Astrocyte (in vitro differentiated cells and primary cell): ENCODE results near the gene VWA8. TPM values are rescaled to one million over a fixed set of nuclear protein-coding genes. Genes with fewer than 3 reads are reported as not detected.
A peak's percentile ranks its signal among the peaks of the same experiment; 100 is the strongest.

Source experiments
- DNase-seq: peaks from one replicate; pipeline ENCODE4 v3.0.0-alpha.2; 2010; ENCODE audit warnings: low read depth
- FAIRE-seq: peaks from 2 replicates; lab custom pipeline; 2011; peaks lifted over from hg19 to GRCh38; lab: Jason Lieb, UNC
- H2AFZ ChIP-seq: 2 replicates; pipeline ENCODE4 v1.6.0; 2012; ENCODE audit warnings: low read depth, low read length, inconsistent platforms
- H3K27ac ChIP-seq: 2 replicates; pipeline ENCODE4 v1.5.1; 2011; ENCODE audit warnings: low read depth, low read length, inconsistent platforms
- H3K27me3 ChIP-seq: 2 replicates; pipeline ENCODE4 v1.6.0; 2011; ENCODE audit warnings: low read length, inconsistent platforms; ENCODE audit not compliant: insufficient read depth
- H3K36me3 ChIP-seq: 2 replicates; pipeline ENCODE4 v1.5.1; 2011; ENCODE audit warnings: low read length, inconsistent platforms; ENCODE audit not compliant: insufficient read depth
- H3K4me1 ChIP-seq: 2 replicates; pipeline ENCODE4 v1.5.1; 2011; ENCODE audit warnings: low read length, inconsistent platforms; ENCODE audit not compliant: insufficient read depth
- H3K4me2 ChIP-seq: 2 replicates; pipeline ENCODE4 v1.6.0; 2012; ENCODE audit warnings: low read length, inconsistent platforms
- H3K4me3 ChIP-seq: 2 replicates; pipeline ENCODE4 v1.5.1; 2011; ENCODE audit warnings: low read depth, mild to moderate bottlenecking, low read length, inconsistent platforms; ENCODE audit not compliant: insufficient read depth
- H3K79me2 ChIP-seq: 2 replicates; pipeline ENCODE4 v1.6.0; 2012; ENCODE audit warnings: mild to moderate bottlenecking, low read length, inconsistent platforms; ENCODE audit not compliant: insufficient read depth
- H3K9ac ChIP-seq: 2 replicates; pipeline ENCODE4 v1.6.0; 2012; ENCODE audit warnings: mild to moderate bottlenecking, low read length, inconsistent platforms
- H3K9me3 ChIP-seq: 2 replicates; pipeline ENCODE4 v1.5.1; 2012; ENCODE audit warnings: low read depth, mild to moderate bottlenecking, low read length, inconsistent platforms; ENCODE audit not compliant: insufficient read depth
- H4K20me1 ChIP-seq: 2 replicates; pipeline ENCODE4 v1.6.0; 2012; ENCODE audit warnings: low read length, inconsistent platforms; ENCODE audit not compliant: insufficient read depth
- H3K27ac Mint-ChIP-seq: one replicate; pipeline ENCODE4 v1.8.0; 2021; ENCODE audit warnings: mild to moderate bottlenecking, mixed read lengths; ENCODE audit not compliant: unreplicated experiment
- H3K27me3 Mint-ChIP-seq: one replicate; pipeline ENCODE4 v1.8.0; 2021; ENCODE audit warnings: low read depth, mixed read lengths; ENCODE audit not compliant: unreplicated experiment
- H3K36me3 Mint-ChIP-seq: one replicate; pipeline ENCODE4 v1.8.0; 2021; ENCODE audit warnings: low read depth, mixed read lengths; ENCODE audit not compliant: unreplicated experiment
- H3K4me1 Mint-ChIP-seq: one replicate; pipeline ENCODE4 v1.8.0; 2021; ENCODE audit warnings: low read depth, mixed read lengths; ENCODE audit not compliant: unreplicated experiment
- H3K4me3 Mint-ChIP-seq: one replicate; pipeline ENCODE4 v1.8.0; 2021; ENCODE audit warnings: mild to moderate bottlenecking, moderate library complexity, mixed read lengths; ENCODE audit not compliant: unreplicated experiment
- H3K9me3 Mint-ChIP-seq: one replicate; pipeline ENCODE4 v1.8.0; 2021; ENCODE audit warnings: mild to moderate bottlenecking, mixed read lengths; ENCODE audit not compliant: unreplicated experiment
- CTCF ChIP-seq: IDR thresholded peaks from 2 replicates; pipeline ENCODE4 v1.5.1; 2011; ENCODE audit warnings: low read depth, mild to moderate bottlenecking, inconsistent platforms, low read length, moderate library complexity; ENCODE audit not compliant: insufficient read depth
- EZH2 ChIP-seq: IDR thresholded peaks from 2 replicates; pipeline ENCODE4 v1.6.1; 2012; ENCODE audit warnings: mild to moderate bottlenecking, low read length, inconsistent platforms; ENCODE audit not compliant: insufficient read depth
- total RNA-seq: library from RNA; stranded (reverse); gene quantifications from 2 replicates; pipeline ENCODE4 v1.2.1, GENCODE V29; 2021

The VWA8 gene
- total RNA-seq, 1 donor from 2014 or later: 15.6 TPM

- Histone ChIP-seq H3K27me3 (no peaks in the 10 kb centered on the region), H3K4me3 (no peak overlapping the region), H3K27ac (peak overlapping the region; percentile 51), H3K9me3 (no peaks in the 10 kb centered on the region), H3K9ac (peak overlapping the region; percentile 30), H2AFZ (no peak overlapping the region), H3K79me2 (no peaks in the 10 kb centered on the region), H3K4me2 (peak overlapping the region; percentile 8), H4K20me1 (no peaks in the 10 kb centered on the region), H3K36me3 (no peaks in the 10 kb centered on the region), H3K4me1 (peaks cover 60% of the 10 kb centered on the region)
- Mint-ChIP-seq H3K36me3 (peaks cover 8% of the 10 kb centered on the region), H3K9me3 (no peaks in the 10 kb centered on the region), H3K27me3 (no peaks in the 10 kb centered on the region), H3K4me1 (peaks cover 50% of the 10 kb centered on the region), H3K4me3 (peak overlapping the region; percentile 24), H3K27ac (peak overlapping the region; percentile 87)
- no peak for FAIRE-seq
- TF ChIP-seq CTCF (no peak), EZH2 (no peak)
- DNase-seq: no peak
Observed at GRCh38 chr13:41565846-41566245, 395.1 kb downstream of the VWA8 start.

- H3K4me1 Mint-ChIP-seq: peaks cover 50% of the 10 kb centered on the region
- Histone ChIP-seq H3K9ac (peak overlapping the region; percentile 35), H3K4me2 (peak overlapping the region; percentile 42), H4K20me1 (no peaks in the 10 kb centered on the region), H3K27ac (peak overlapping the region; percentile 63), H3K36me3 (no peaks in the 10 kb centered on the region), H2AFZ (no peak overlapping the region), H3K79me2 (no peaks in the 10 kb centered on the region), H3K9me3 (no peaks in the 10 kb centered on the region), H3K27me3 (no peaks in the 10 kb centered on the region), H3K4me1 (peaks cover 60% of the 10 kb centered on the region), H3K4me3 (no peak overlapping the region)
- no peaks in the 10 kb centered on the region for H3K9me3 Mint-ChIP-seq
- peaks cover 7% of the 10 kb centered on the region for H3K36me3 Mint-ChIP-seq
- DNase-seq (peak; percentile 98), FAIRE-seq (peak; percentile 71)
- peak overlapping the region; percentile 70 for H3K4me3 Mint-ChIP-seq
- H3K27ac Mint-ChIP-seq: peak overlapping the region; percentile 87
- TF ChIP-seq EZH2: no peak
- no peak for TF ChIP-seq CTCF
- no peaks in the 10 kb centered on the region for H3K27me3 Mint-ChIP-seq
Observed at GRCh38 chr13:41565216-41565615, 395.7 kb downstream of the VWA8 start.

- H3K9ac ChIP-seq: no peak overlapping the region
- no peaks in the 10 kb centered on the region for H3K9me3 ChIP-seq
- Mint-ChIP-seq H3K4me3 (no peak overlapping the region), H3K9me3 (no peaks in the 10 kb centered on the region), H3K4me1 (peaks cover 48% of the 10 kb centered on the region), H3K27ac (no peak overlapping the region), H3K27me3 (no peaks in the 10 kb centered on the region), H3K36me3 (peaks cover 7% of the 10 kb centered on the region)
- peak overlapping the region; percentile 66 for H3K4me2 ChIP-seq
- H3K4me1 ChIP-seq: peaks cover 55% of the 10 kb centered on the region
- H2AFZ ChIP-seq: no peak overlapping the region
- H3K36me3 ChIP-seq: no peaks in the 10 kb centered on the region
- no peaks in the 10 kb centered on the region for H3K27me3 ChIP-seq
- TF ChIP-seq CTCF (no peak), EZH2 (no peak)
- no peaks in the 10 kb centered on the region for H4K20me1 ChIP-seq
- FAIRE-seq (no peak), DNase-seq (peak; percentile 42)
- H3K27ac ChIP-seq: no peak overlapping the region
- H3K4me3 ChIP-seq: no peak overlapping the region
- no peaks in the 10 kb centered on the region for H3K79me2 ChIP-seq
Observed at GRCh38 chr13:41563984-41564365, 396.9 kb downstream of the VWA8 start.
